Endothelial cell of umbilical vein (primary cell): ENCODE results near the gene AEBP1. TPM values are rescaled to one million over a fixed set of nuclear protein-coding genes. Genes with fewer than 3 reads are reported as not detected.

Experiments used
- BruUV-seq: library from RNA; stranded (reverse); fragments of 400-500 nt; replicated peaks from 2 replicates; lab custom pipeline; 2021; lab: Mats Ljungman, UMichigan
- CTCF ChIA-PET: fragments of 300-600, 350-600 bp; sonication (Branson Sonifier 250); formaldehyde crosslinking; loops from one replicate; lab custom pipeline; 2021; ENCODE audit warnings: antibody characterized with exemption, inconsistent platforms; lab: Charles Lee
- POLR2A ChIA-PET: fragments of 300-600, 350-600 bp; sonication (Branson Sonifier 250); formaldehyde crosslinking; loops from one replicate; lab custom pipeline; 2021; ENCODE audit warnings: antibody characterized with exemption, inconsistent platforms; lab: Charles Lee
- DNase-seq: peaks from one replicate; pipeline ENCODE4 v3.0.0-alpha.2; 2011; ENCODE audit warnings: low read depth, low spot score
- FAIRE-seq: peaks from 2 replicates; lab custom pipeline; 2011; peaks lifted over from hg19 to GRCh38; lab: Jason Lieb, UNC
- H2AFZ ChIP-seq: 2 replicates; pipeline ENCODE4 v1.6.0; 2012; ENCODE audit warnings: low read depth, low read length, control low read depth, inconsistent platforms
- H3K27ac ChIP-seq: 2 replicates; pipeline ENCODE4 v1.5.1; 2011; ENCODE audit warnings: low read depth, mild to moderate bottlenecking, control low read depth, low read length, moderate library complexity; ENCODE audit not compliant: insufficient read depth
- H3K27me3 ChIP-seq, 2 experiments: 2 replicates each; pipeline versions ENCODE4 v1.6.0 to v1.6.1; 2011; ENCODE audit warnings: low read length in 2 of 2, mixed read lengths in 1 of 2; ENCODE audit not compliant: control insufficient read depth in 2 of 2, insufficient read depth in 2 of 2
- H3K36me3 ChIP-seq, 2 experiments: 2 replicates in 1 of 2; 3 replicates in 1 of 2; pipeline ENCODE4 v1.5.1; 2011; ENCODE audit warnings: low read length in 2 of 2, mild to moderate bottlenecking in 1 of 2, moderate library complexity in 1 of 2; ENCODE audit not compliant: control insufficient read depth in 2 of 2, insufficient read depth in 2 of 2; ENCODE audit errors: extremely low read depth in 1 of 2
- H3K4me1 ChIP-seq: 3 replicates; pipeline ENCODE4 v1.5.1; 2011; ENCODE audit warnings: mild to moderate bottlenecking, low read length; ENCODE audit not compliant: control insufficient read depth, insufficient read depth; ENCODE audit errors: extremely low read depth
- H3K4me2 ChIP-seq: 2 replicates; pipeline ENCODE4 v1.6.1; 2011; ENCODE audit warnings: low read length, control low read depth, mixed read lengths; ENCODE audit not compliant: insufficient read depth
- H3K4me3 ChIP-seq, 3 experiments: fragments of 200-600 bp in 1 of 3; sonication (generic), shearing (Covaris generic) in 1 of 3; replicated peaks in 1 of 3; 2 replicates each; pipeline ENCODE4 v1.5.1; 2011 to 2016; ENCODE audit warnings: control low read depth in 3 of 3, low read length in 3 of 3, mild to moderate bottlenecking in 2 of 3, inconsistent platforms in 1 of 3, low read depth in 1 of 3, moderate library complexity in 1 of 3; ENCODE audit not compliant: insufficient read depth in 1 of 3
- H3K79me2 ChIP-seq: 2 replicates; pipeline ENCODE4 v1.6.0; 2012; ENCODE audit warnings: low read length, inconsistent platforms; ENCODE audit not compliant: control insufficient read depth, insufficient read depth
- H3K9ac ChIP-seq: replicated peaks from 2 replicates; pipeline ENCODE3; 2011; ENCODE audit warnings: low read length, control low read depth; ENCODE audit not compliant: insufficient read depth; ENCODE audit errors: extremely low read depth
- H3K9me1 ChIP-seq: replicated peaks from 3 replicates; pipeline ENCODE4 v1.6.0; 2011; ENCODE audit warnings: mild to moderate bottlenecking, low read length; ENCODE audit not compliant: control insufficient read depth, insufficient read depth; ENCODE audit errors: extremely low read depth
- H3K9me3 ChIP-seq: replicated peaks from 2 replicates; pipeline ENCODE4 v1.5.1; 2012; ENCODE audit warnings: low read length, inconsistent platforms; ENCODE audit not compliant: control insufficient read depth, insufficient read depth
- H4K20me1 ChIP-seq: replicated peaks from 2 replicates; pipeline ENCODE3; 2011; ENCODE audit warnings: mild to moderate bottlenecking, low read length; ENCODE audit not compliant: control insufficient read depth, insufficient read depth; ENCODE audit errors: extremely low read depth
- CTCF ChIP-seq, 2 donors: IDR thresholded peaks; 1 replicate in 1 of 2; 2 replicates in 1 of 2; pipeline ENCODE4 v1.5.1; 2011; ENCODE audit warnings: low read length in 2 of 2, mild to moderate bottlenecking in 2 of 2, moderate library complexity in 2 of 2, control low read depth in 1 of 2, inconsistent platforms in 1 of 2, low read depth in 1 of 2; ENCODE audit not compliant: insufficient read depth in 1 of 2; ENCODE audit errors: extremely low read depth in 1 of 2
- EZH2 ChIP-seq: IDR thresholded peaks from 2 replicates; pipeline ENCODE4 v1.6.1; 2012; ENCODE audit warnings: borderline replicate concordance, low read depth, mild to moderate bottlenecking, moderate library complexity, low read length, inconsistent platforms; ENCODE audit not compliant: severe bottlenecking
- FOS ChIP-seq: IDR thresholded peaks from 2 replicates; pipeline ENCODE4 v1.6.1; 2011; ENCODE audit warnings: mild to moderate bottlenecking, low read length, moderate library complexity, borderline replicate concordance; ENCODE audit not compliant: insufficient read depth
- GATA2 ChIP-seq: IDR thresholded peaks from 2 replicates; pipeline ENCODE4 v1.7.0; 2011; ENCODE audit warnings: low read depth, mild to moderate bottlenecking, moderate library complexity, mixed read lengths, low read length; ENCODE audit not compliant: insufficient read length, insufficient read depth
- POLR2AphosphoS5 ChIP-seq: IDR thresholded peaks from 2 replicates; pipeline ENCODE4 v1.6.1; 2012; ENCODE audit warnings: low read depth, mild to moderate bottlenecking, control low read depth, low read length, moderate library complexity; ENCODE audit not compliant: insufficient read depth
- dilution Hi-C: fragments of 300-500 bp; cut with MboI; formaldehyde crosslinking; loops from one replicate; pipeline ENCODE4 v1.15.0; 2019; ENCODE audit warnings: low sequenced_read_pairs; ENCODE audit not compliant: extremely low pct_ligation_motif_present
- intact Hi-C: fragments of 100-400 bp; cut with micrococcal nuclease; formaldehyde crosslinking; loops from one replicate; pipeline ENCODE4 v1.10.0; 2022
- polyA plus RNA-seq, 4 experiments: library from polyadenylated mRNA; depleted of rRNA in 3 of 4; stranded (reverse) in 3 of 4; unstranded in 1 of 4; fragments of >200 nt; gene quantifications; 2 replicates each; pipeline versions ENCODE4 v1.2.1 to v1.2.3, GENCODE V29; 2011 to 2012; ENCODE audit warnings: missing spikeins in 1 of 4
- total RNA-seq: library from RNA; stranded (reverse); gene quantifications from 2 replicates; pipeline ENCODE4 v1.2.3, GENCODE V29; 2021

AEBP1 gene
- total and polyA plus RNA-seq, 2 donors (not counting 3 experiments of a cell fraction or from before 2014, with no cell fraction given) = 20.6 to 48.0 TPM

GRCh38 chr7:44153948-44154335 lies 49.8 kb downstream of the AEBP1 start:
- CTCF ChIA-PET = interaction anchor here (1.1 kb wide), 1 partner anchor 17 kb away, joined by 3 read pairs; no protein-coding TSS in a partner anchor
- POLR2A ChIA-PET = no interaction called here
- FAIRE-seq = no peak

More at GRCh38 chr7:44153948-44154335, 49.8 kb downstream of the AEBP1 start:
- Histone ChIP-seq H3K9me3 (no peaks in the 10 kb centered on the region), H3K4me3 (no peak overlapping the region), H2AFZ (no peak overlapping the region), H3K4me1 (no peaks in the 10 kb centered on the region), H3K9ac (no peak overlapping the region), H3K79me2 (no peaks in the 10 kb centered on the region), H3K27ac (no peak overlapping the region), H3K36me3 (no peaks in the 10 kb centered on the region), H3K27me3 (no peaks in the 10 kb centered on the region), H3K9me1 (no peaks in the 10 kb centered on the region), H4K20me1 (no peaks in the 10 kb centered on the region), H3K4me2 (no peak overlapping the region)
- intact Hi-C loops (no loop called here), dilution Hi-C loops (no loop called here)
- BruUV-seq = no TSS peak
- no peak for DNase-seq
- TF ChIP-seq GATA2 (no peak), FOS (no peak), POLR2AphosphoS5 (no peak), EZH2 (no peak), CTCF (IDR thresholded peaks at IDR 0.05; ENCODE audit: extremely low read depth in 1 of 2, insufficient read depth in 1 of 2, low read depth in 1 of 2, low read length in 2 of 2) (no peak)
